NCI-H128 (cell line): ENCODE results near the gene HMCN1.

Experiments
- DNase-seq: peaks from one replicate; lab custom pipeline; 2025; ENCODE audit not compliant: unreplicated experiment; lab: John Stamatoyannopoulos, UW

Gene HMCN1

DNA sequence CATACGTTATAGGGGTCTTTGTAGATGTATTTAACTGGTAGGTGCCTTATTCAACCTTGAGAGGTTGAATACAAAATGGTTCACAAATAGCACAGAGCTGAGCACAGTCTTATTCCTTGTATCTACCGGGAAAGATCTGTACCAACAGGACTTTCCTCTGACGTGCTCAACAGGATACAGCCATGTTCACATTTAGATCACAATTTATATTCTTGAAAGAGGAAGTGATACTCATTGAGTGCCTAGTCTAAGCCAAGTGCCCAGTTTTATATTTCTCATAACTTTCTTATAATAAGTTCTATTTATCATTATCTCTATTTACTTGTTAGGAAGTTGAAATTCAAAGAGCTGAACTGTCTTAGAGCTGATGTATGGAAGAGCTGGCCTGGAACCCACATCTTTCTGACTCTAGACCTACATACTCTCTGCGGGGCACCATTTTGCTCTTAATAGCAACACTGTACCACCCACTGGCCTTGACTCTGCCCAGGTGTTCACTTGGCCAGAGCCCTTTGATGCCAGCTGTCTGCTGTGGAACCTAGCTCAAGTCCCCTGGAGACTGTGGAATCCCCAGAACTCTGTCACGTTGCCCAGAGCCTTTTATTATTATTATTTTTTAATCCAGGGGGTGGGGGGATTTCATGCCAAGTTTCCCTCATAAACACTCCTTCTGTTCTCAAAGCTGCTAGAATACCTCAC is 484.6 kb downstream of the HMCN1 start:
- no peak for DNase-seq

DNA sequence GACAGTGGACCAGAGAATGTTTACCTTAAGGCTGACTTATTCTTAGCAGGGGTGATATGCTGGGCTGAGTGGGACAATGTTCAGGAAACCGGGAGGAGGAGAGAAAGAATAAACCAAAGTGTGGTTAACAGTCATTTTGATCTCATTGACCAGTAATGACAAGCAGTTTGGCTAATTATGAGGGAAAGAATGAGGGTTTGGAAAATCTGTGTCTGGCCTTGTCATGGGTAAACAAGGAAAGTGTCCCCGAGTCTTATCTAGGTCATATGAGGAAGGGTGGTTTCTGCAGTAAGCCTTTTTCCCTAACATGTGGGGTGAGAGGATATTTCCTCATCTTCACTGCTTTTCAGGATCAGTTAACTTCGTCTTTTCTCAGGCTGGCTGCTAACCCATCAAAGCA is 485.9 kb downstream of the HMCN1 start:
- no peak for DNase-seq

DNA sequence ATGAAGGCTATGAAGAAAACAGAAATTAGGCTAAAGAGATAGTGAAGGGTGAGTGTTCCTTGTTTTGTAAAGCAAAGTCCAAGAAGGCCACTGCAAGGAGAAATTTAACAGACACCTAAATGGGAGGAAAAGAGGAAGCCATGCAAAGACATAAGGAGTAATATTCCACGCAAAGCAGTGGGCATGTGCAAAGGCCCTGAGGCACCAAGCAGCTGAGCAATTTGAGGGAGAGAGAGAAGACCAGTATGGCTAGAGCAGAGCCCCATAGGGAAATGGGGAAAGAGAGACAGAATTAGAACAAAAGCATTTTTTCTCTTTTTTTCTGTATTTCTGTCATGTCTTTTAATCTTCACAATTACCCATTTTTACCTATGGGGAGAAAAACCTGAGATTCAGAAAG is 486.7 kb downstream of the HMCN1 start:
- no peak for DNase-seq

- no peak for DNase-seq
Observed at GRCh38 chr1:186225096-186225495, 490.9 kb downstream of the HMCN1 start.

DNA sequence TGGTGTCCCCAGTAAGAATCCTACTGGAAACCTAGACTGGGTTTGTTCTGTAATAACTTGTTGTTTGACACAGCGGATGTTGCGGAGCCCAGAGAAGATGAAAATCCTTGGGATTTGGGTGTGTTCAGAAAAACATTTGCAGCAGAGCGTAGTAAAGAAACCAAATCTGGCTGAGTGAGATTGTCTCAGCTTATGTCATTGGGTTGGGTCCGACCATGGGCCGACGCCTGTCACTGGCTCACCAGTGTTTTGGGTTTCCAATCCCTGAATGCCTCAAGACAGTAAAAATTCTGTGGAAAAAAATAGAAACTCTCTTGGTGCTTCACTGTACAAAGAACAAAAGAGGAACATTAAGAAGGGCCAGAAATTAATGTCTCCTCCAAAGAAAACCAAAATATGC is 494.6 kb downstream of the HMCN1 start:
- no peak for DNase-seq

DNA sequence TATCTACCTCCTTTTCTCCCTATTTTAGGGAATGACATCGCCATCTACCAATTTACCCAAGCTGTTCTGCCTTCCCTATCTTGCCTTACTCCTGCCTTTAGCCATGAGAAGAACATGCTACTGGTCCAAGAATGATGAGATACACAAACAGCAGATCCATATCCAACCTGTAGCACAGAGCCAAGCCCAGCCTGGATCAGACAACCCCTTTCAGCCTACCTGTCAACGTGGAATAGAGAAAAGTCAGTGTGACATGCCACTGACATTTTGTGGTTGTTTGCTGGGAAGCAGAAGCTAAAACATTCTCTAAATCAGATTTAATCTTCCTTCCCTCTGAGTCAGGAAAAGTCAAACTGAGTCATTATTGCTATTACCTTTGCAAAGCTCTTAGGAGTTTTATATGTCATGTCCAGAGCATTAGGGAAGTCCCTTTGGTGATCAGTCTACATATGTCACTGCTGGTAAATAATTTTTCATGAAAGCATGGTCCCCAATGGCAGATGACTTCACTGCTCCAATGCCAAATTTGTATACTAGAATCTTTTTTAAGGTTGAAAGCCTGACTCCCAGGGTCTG is 497.8 kb downstream of the HMCN1 start:
- no peak for DNase-seq

GRCh38 chr1:186234976-186235686 is 500.9 kb downstream of the HMCN1 start:
- no peak for DNase-seq

GRCh38 chr1:186235696-186236095 is 501.5 kb downstream of the HMCN1 start:
- DNase-seq: no peak

- DNase-seq: no peak
Observed at GRCh38 chr1:186236921-186237320, 502.7 kb downstream of the HMCN1 start.

GRCh38 chr1:186239171-186239570 is 505.0 kb downstream of the HMCN1 start:
- no peak for DNase-seq

GRCh38 chr1:186240436-186240835 is 506.2 kb downstream of the HMCN1 start:
- no peak for DNase-seq
